Measurements from ENCODE around the gene ARHGEF1. TPM values are rescaled to one million over a fixed set of nuclear protein-coding genes. Genes with fewer than 3 reads are reported as not detected.

The ARHGEF1 gene, protein sequence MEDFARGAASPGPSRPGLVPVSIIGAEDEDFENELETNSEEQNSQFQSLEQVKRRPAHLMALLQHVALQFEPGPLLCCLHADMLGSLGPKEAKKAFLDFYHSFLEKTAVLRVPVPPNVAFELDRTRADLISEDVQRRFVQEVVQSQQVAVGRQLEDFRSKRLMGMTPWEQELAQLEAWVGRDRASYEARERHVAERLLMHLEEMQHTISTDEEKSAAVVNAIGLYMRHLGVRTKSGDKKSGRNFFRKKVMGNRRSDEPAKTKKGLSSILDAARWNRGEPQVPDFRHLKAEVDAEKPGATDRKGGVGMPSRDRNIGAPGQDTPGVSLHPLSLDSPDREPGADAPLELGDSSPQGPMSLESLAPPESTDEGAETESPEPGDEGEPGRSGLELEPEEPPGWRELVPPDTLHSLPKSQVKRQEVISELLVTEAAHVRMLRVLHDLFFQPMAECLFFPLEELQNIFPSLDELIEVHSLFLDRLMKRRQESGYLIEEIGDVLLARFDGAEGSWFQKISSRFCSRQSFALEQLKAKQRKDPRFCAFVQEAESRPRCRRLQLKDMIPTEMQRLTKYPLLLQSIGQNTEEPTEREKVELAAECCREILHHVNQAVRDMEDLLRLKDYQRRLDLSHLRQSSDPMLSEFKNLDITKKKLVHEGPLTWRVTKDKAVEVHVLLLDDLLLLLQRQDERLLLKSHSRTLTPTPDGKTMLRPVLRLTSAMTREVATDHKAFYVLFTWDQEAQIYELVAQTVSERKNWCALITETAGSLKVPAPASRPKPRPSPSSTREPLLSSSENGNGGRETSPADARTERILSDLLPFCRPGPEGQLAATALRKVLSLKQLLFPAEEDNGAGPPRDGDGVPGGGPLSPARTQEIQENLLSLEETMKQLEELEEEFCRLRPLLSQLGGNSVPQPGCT
- 37.4 TPM for total RNA-seq

DNA sequence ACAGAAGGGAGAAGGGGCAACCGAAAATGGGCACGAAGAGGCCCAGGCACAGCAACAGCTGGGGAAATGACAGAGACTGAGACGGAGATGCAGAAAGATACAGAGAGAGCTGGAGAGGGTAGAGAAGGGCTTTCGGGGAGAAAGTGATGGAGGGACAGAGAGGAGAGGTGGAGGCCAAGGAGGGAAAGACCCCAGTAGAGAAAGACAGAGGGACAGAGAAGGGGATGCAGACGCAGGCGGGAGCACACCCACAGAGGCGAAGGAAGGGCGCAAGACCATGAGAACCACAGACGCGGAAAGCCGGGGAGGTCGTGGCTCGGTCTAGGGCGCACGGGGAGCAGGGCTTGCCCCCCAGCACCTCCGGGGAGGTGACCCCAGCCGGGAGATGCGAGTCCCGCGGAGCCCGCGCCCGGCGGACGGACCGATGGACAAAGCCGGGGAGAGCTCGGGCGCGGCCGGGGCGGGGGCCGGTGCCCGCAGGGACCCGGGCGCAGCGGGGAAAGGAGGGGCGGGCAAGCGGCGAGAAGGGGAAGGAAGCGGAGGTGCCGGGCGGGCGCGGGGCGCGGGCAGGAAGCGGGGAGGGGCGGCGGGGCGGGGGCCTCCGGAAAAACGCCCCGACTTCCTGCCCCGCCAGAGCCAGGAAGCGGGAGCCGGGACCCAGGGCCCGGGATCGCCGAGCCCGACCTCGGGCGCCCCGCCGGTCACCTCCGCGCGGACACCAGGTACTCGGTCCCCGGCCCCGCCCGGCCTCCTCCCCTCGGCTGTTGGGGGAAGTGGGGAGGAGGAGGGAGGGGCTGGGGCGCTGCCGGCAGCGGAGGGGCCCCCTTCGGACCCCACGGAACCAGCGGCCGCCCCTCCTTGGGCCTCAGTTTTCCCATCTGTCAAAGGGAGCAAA, at the start of gene ARHGEF1:
Gene ARHGEF1 (plus strand): TSS at position 617 of the 895 bp plus-strand sequence. CDS start 4,899 bp downstream, outside the sequence.
- peak; percentile 45 for ATAC-seq
- peak; percentile 68 for DNase-seq (ENCODE audit: low spot score)

DNA sequence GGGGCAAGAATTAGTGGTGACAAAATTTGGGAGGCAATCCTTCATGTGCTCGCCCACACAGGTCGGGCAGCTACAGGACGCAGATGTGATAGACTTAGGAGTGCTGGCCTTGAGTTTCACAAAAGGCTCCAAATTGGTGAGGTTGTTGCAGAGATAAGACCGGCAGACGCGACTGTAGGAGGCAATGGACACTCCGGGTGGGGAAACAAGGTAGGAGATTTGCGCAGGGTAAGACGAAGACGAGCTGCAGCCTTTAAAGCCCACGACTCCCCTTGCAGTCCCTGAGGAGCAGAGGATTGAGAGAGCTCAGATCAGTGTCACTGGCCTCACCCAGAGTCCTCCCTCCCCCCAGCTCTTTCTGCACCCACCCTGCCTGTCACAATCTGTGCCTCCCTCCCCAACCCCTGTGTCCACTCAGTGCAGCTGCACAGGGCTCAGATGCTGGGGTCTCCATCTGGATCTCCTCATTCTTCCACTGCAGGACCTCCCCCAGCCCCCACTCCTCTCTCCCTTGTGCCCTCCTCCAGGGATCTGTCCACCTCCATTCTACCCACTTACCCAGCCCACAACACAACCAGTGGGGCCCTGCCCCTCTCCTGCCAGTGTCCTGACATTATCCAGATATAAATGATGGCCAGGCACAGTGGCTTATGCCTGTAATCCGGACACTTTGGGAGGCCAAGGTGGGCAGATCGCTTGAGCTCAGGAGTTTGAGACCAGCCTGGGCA, 44.8 kb upstream of the ARHGEF1 start:
- no peak for DNase-seq (ENCODE audit: low spot score)
- no peak for ATAC-seq

DNA sequence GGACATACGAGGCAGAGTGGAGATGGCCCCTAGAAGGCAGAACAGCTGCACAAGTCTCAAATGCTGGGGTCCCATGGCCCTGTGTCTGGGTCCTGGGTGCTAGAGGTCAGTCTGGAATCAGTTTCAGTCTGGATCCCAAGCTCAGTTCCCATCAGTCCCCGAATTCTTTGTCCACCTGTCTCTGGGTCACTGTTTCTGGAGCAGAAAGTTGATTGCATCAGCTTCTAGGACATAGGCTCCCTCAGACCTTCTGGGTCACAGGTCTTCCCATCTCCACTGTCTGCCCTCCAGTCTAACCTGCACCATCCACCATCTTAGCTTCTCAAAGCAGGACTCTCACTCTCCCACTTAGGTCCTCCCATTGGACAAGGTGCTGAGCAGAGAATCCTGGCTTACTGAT, 43.8 kb upstream of the ARHGEF1 start:
- ATAC-seq: no peak
- DNase-seq (ENCODE audit: low spot score): no peak

DNA sequence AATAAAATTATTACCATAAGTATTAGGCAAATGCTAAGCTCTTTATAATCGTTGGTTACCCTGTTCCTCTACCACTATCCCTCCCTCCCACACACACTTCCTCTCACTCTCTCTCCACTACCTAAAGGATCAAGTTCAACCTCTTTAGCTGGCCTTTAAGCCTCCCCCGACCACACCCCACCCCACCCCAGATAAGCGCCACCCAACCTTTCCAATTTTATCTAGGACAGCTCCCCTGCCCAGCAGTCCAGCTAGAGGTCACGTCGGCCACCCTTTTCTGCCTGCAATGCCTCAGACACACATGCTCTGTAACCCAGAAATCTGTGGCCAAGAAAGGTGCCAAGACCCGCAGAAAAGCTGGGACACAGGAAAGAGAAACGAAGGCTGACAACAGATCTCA, 39.6 kb upstream of the ARHGEF1 start:
- no peak for ATAC-seq
- no peak for DNase-seq (ENCODE audit: low spot score)

DNA sequence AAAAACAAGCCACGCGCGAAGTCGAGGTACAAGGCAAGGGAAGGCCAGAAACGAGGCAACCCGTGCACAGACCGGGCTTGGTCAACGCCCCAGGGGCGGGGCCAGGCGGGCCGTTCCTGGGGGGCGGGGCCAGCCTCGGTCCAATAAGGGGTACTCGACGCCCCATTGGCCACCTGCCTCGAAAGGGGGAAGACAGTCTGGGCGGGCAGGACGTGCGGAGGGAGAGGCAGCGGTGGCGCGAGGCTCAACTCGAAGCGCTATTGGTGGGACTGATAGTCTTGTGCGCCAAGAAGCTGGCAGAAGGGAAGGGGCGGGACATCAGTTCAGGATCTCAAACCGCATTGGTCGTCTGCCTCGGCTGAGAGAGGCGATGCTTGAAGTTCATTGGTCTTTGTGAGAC, 38.4 kb upstream of the ARHGEF1 start, which contains the start of gene LYPD4:
Gene LYPD4 (minus strand): TSS at position 83 of the 400 bp plus-strand sequence. CDS start 5,398 bp downstream, outside the sequence.
- DNase-seq (ENCODE audit: low spot score): no peak
- no peak for ATAC-seq

DNA sequence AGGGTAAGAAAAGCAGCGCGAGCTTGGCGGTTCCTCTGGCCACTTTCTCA, 38.2 kb upstream of the ARHGEF1 start, which contains the start of gene DMRTC2:
Gene DMRTC2 (plus strand): TSS at position 42 of the 50 bp plus-strand sequence. CDS start 2,387 bp downstream, outside the sequence.
- ATAC-seq (no peak), DNase-seq (ENCODE audit: low spot score) (no peak)

DNA sequence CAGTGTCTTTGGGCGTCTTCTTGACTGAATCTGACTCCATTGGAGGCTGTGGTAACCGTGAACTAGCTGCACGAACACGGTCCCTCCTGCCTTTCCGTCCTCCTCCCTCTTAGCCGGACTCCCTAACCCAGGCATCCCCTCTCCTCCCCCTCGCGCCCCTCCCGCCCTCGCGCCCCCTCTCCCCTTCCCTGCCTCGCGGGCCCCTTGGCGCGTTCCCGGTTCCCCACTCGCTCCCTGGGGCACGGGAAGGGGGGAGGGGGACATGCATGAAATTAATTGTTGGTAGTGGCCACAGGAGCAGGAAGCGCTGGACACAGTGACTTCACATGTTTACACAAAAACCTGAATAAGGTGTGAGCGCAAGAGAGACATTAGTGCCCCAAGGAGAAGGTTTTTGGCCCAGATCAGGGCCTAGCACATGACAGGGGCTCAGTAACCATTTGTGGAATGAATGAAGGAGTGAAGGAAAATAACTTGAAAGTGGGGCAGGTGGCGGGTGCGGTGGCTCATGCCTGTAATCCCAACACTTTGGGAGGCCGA, 37.9 kb upstream of the ARHGEF1 start:
- no peak for DNase-seq (ENCODE audit: low spot score)
- no peak for ATAC-seq

DNA sequence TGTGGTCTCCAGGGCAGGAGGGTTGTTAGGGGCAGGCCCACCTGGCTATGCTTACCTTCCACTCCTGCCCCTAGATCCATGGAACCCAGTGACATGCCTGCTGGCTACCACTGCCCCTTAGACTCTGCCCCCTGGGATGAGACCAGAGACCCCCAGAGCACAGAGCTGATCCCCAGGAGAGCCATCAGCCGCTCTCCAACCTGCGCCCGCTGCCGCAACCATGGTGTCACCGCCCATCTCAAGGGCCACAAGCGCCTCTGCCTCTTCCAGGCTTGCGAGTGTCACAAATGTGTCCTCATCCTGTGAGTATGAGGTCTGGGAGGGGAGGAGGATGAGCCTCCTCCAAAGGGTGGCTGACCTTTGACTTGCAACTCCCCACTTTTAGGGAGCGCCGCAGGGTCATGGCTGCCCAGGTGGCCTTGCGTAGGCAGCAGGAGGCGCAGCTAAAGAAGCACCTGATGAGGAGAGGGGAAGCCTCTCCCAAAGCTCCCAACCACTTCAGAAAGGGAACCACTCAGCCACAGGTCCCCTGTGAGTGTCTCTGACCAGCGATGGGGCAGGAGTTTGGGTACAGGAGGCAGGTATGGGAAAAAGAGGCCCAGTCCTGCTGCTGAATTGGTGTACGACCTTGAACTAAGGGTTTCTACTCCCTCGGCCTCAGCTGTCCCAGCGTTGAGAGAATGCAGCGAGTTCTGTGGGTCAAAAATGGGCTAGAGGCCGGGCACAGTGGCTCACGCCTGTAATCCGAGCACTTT, 35.5 kb upstream of the ARHGEF1 start:
- ATAC-seq (no peak), DNase-seq (ENCODE audit: low spot score) (no peak)

DNA sequence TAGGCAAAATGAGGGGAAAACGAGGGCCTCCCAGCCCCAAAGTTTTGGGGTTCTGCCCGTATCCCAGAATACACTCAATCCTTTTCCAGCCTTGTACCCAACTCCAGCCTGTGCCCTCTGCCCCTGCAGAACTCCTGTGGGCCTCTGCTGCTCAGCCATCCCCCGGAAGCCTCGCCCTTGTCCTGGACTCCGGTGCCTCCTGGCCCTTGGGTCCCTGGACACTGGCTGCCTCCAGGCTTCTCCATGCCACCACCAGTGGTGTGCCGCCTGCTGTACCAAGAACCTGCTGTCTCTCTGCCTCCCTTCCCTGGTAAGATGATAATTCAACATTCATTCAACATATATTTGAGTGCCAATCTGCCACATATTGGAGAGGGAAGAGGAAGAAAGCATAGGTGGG, 34.3 kb upstream of the ARHGEF1 start:
- ATAC-seq: no peak
- no peak for DNase-seq (ENCODE audit: low spot score)

DNA sequence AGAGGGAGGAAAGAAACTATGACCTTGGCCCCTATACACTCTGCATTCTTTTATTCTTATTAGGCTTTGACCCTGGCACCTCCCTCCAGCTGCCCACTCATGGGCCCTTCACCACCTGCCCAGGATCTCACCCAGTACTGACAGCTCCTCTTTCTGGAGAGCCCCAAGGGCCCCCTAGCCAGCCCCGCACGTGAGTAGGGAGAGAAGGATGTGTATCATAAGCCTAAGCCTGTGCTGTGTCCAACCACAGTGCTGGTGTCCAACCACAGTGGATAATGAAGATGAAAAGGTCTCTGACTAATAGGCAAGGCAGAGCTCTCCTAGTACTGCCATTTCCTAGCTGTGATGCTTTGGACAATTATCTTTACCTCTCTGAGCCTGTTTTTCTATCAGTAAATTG, 33.9 kb upstream of the ARHGEF1 start:
- DNase-seq (ENCODE audit: low spot score) (no peak), ATAC-seq (no peak)

DNA sequence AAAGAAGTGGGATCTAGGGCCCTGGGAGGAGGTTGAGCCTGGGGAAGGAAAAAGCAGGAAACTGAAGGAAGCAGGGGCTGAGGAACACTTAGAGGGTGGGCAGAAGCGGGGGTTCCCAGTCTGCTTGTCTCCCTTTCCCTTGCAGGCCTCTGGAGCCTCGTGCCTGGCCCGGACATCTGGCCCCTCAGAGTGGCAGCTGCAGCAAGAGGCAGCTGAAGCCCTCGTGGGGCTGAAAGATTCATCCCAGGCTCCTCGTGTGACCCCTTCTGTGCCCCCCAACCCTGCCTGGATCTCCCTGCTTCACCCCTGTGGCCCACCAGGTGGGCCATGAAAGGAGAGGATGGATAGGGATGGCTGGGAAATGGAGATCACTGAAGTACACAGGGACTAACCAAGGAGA, 32.6 kb upstream of the ARHGEF1 start:
- ATAC-seq (no peak), DNase-seq (ENCODE audit: low spot score) (no peak)

DNA sequence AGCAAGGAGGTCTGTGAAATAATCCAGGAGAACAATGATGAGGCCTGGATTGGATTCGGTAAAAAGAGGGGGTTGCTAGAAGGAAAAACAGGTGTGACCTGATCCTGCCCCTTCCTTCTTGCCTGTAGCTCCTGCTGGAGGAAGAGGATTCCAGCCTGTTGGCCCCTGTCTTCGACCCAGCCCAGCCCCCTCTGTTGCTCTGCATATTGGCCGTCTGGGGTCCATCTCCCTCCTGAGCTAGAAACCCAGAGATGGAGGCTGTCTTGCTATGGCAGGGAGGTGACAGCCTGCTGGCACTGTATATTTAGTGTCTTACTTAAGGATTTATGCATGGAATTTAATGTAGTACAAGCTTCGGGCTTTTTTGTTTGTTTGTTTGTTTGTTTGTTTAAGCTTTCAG, 31.5 kb upstream of the ARHGEF1 start:
- no peak for ATAC-seq

DNA sequence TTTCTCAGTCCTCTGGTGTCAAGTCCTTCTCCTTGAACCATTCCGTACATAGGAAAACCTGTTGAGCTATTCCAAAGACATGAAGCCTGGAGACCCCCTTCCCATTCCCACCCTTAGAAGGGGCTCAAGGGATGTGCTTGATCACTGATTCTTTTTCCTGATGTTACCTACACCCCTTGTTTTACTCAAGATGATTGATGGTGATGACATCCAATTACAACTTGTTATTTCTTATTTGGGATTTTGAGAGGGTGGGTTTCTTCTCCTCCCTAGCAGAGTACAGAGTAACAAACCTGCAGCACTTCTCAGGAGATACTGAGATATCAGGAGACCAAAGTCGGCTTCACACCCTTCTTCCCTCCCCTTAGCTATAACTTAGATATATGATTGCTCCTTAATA, 29.6 kb upstream of the ARHGEF1 start:
- no peak for ATAC-seq
- no peak for DNase-seq (ENCODE audit: low spot score)

More for the DNA sequence above, 31.5 kb upstream of the ARHGEF1 start:
- DNase-seq (ENCODE audit: low spot score): no peak

DNA sequence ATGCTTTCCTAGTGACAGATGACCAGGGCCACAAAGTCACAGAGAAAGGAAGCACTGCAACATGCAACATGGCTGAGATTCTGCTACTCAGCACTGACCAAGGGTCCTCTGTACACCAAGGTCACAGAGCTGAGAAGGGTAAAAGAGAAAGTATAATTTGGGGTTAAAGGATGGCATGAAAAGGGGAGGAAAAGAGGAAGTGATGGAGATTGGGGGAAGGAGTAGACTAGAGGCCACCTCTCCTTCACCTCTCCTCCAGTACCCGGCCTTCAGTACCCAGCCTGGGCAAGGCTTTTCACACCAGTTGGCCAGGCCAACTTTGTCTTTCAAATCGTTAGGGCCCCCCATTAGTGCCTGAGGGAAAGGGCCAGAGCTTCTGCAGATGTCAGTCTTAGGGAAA, 29.2 kb upstream of the ARHGEF1 start:
- ATAC-seq (no peak), DNase-seq (ENCODE audit: low spot score) (no peak)

DNA sequence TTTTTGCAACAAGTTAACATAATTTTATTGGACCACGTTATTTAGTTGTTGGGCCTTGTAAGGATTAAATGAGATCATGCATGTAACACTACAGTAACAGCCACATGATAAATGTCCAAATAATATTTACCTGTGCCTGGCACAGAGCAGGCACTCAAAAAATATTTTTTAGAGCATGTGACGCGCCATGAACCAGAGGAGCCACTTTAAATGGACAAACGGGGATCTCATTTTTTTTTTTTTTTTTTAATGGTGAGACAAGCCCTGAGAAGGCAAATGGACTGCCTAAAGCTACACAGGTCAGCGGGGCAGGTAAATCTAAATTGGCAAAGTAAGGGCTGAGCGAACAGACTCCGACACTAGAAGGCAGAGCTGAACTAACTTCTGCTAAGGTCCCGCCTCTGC, 23.8 kb upstream of the ARHGEF1 start:
- no peak for DNase-seq (ENCODE audit: low spot score)
- no peak for ATAC-seq

DNA sequence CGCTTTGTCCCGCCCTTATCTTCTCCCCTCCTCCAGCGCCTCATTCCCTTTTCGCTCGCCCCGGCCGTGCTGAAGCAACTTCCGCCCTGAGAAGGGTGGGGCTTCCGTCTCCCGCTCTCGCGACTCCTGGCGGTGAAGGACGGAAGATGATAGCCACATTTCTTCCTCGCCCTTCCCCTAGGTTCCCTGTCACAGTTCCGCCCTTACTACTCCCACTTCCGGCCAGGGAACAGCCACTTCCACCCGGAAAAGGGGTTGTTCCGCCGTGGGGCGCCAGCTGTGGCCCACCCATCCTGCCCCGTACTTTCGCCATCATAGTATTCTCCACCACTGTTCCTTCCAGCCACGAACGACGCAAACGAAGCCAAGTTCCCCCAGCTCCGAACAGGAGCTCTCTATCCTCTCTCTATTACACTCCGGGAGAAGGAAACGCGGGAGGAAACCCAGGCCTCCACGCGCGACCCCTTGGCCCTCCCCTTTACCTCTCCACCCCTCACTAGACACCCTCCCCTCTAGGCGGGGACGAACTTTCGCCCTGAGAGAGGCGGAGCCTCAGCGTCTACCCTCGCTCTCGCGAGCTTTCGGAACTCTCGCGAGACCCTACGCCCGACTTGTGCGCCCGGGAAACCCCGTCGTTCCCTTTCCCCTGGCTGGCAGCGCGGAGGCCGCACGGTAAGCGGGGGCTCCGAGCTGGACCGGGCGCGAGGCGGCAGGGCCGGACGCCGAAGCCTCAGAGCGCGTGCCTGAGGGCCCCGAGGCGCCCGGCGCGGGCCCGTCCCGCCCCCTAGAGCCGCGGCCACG, 23.2 kb upstream of the ARHGEF1 start, which contains the start of gene RPS19:
Gene RPS19 (plus strand): TSS at position 638 of the 801 bp plus-strand sequence. CDS start 520 bp downstream, outside the sequence.
- peak; percentile 91 for ATAC-seq
- peak; percentile 99 for DNase-seq (ENCODE audit: low spot score)

DNA sequence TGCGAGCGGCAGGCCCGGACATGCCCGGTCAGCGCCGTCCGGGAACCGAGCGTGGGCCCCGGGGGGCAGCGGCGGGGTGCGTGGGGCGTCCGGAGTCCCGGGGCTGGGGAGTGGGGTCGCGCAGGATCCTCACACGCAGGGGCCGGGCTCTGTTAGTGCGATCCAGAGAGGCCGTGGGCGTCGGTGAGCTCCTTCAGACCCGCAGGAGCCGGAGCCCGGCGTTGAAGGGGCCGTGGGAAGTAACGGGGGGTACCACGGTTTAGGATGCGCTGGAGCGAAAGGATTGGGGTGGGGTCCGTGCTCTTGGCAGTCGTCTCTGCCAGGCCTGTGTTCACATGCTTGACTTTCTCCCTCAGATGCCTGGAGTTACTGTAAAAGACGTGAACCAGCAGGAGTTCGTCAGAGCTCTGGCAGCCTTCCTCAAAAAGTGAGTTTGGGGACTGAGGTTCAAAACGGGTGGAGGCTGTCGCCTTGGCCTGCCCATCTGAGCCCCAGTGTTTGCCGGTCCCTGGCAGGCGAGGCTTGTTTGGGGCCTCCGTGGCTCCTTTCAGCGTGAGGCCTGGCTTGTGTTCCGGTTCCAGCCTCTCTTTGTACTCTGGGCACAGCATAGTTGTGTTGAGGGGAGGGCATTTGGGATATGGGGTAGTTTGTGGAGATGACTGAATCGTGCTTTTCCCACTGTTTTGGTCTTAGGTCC, 22.4 kb upstream of the ARHGEF1 start:
- ATAC-seq (no peak), DNase-seq (ENCODE audit: low spot score) (no peak)

All from left lobe of liver (tissue), 2 donors.